HT1080 (cell line): ENCODE data around the gene SEC23B. TPM values are rescaled to one million over a fixed set of nuclear protein-coding genes. Genes with fewer than 3 reads are reported as not detected.
A peak's percentile ranks its signal among the peaks of the same experiment; 100 is the strongest.
"Not testable (repeated sequence)": the region's sequence is repeated elsewhere in the genome, so short reads cannot be mapped to it uniquely, and the experiment has no call there.

Source experiments
- DNase-seq: peaks from one replicate; pipeline ENCODE4 v3.0.0-alpha.2; 2015; ENCODE audit warnings: low read depth
- polyA plus RNA-seq, 2 experiments: library from polyadenylated mRNA; depleted of rRNA; stranded (reverse); fragments of >200 nt; gene quantifications; 2 replicates each; pipeline ENCODE4 v1.2.3, GENCODE V29; 2015
- total RNA-seq: library from RNA; depleted of rRNA; stranded (reverse); fragments of >200 nt; shearing (Covaris generic); gene quantifications from 2 replicates; pipeline ENCODE4 v1.2.3, GENCODE V29; 2014; rRNA removed

SEC23B gene
- total RNA-seq, result 84.6 and 95.2 TPM in 2 replicates
- 55.6 and 60.1 TPM in 2 replicates for polyA plus RNA-seq (2015; cell fraction: cytosol; rRNA removed)
- polyA plus RNA-seq (2015; cell fraction: nucleus; rRNA removed), result 95.5 and 107 TPM in 2 replicates

DNA sequence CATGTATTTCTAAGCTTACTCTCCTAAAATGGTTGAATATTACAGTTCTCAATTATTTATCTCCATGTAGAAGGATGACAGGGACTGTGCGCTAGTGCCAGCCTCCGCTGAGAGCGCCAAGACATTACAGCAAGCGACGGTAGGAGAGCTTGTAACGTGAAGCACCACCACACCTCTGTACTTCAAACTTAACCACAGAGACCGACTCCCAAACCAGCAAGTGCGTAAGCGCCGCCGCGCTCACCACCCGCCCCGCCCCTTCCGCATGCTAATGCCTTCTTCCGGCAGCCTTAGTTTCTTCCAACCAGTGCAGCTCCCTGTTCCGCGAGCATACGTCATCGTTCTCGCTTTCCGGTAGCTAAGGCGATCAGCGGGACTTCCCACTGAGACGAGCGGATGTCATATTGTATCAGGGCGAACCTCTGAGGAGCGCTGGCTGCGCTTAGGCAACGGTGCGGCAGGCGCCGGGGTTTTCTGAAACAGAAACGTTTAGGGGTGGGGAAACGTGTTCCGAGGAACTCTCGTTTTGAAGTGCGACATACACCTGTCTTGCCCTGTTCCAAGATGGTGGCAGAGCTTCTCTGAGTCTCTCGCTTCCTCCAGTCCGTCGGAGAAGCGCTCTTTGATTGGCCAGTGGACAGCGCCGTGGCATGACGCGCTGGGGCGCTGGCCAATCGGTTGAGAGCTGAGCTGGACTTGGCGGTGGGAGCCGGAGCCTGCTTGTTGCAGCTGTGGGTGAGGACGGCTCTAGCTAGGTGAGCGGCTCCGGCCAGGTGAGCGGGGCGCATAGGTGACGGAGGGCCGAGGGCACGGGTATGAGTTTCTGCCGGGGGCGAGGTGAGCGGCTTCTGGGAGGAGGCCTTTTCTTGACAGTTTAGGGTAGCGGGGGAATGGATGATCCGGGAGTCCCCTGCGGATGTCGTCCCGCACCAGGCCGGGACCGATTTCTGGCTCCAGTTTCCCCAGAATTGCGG lies at the start of gene SEC23B:
TSS of gene SEC23B (plus strand) at position 723 of the 974 bp plus-strand sequence. CDS start 2,896 bp downstream, outside the sequence.
- DNase-seq, result peak; percentile 97

DNA sequence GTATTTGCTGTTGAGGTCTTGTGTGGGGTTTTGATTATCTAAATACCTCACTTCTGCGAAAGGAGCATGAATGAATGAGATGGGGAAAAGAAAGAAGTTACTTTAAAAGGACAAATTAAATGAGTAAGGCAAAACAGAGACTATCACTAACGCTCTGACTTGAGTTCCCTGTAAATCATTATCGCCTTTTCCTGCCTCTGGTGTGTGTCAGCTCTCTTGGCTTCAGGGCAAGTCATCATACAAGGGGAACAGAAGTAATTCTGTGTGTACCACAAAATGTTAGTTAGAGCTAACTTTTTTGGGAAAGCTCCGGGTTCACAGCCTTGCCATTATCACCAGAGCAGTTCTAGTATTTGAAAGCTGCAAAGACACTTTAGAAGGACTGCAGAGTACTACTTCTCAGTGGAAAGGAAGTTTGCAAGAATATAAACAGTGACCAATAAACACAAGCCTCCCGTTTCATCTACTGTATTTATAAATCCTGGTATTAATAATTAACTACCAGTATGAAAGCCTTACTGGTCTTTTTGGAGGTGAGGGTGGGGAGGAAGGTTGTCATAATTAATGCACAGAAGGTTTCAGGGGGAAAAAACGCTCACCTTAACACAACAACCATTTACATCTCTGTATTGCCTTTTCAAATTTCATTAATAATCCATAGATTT lies 42.1 kb upstream of the SEC23B start:
- no peak for DNase-seq

DNA sequence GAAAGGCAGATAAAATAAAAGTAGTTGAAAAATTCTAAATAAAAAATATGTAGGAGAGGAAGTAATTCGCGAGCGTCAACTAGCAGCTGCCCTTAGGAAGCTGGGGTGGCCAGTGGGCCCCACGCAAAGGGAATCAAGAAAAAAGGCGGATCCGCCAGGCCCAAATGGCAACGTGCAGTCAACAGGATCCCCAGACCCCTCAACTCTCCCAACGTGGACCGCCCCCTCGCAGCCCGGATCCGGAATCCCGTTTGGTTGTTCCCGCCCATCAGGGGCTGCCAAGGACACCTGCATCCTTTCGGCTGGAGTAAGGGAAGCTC lies 41.2 kb upstream of the SEC23B start:
- DNase-seq, result no peak

DNA sequence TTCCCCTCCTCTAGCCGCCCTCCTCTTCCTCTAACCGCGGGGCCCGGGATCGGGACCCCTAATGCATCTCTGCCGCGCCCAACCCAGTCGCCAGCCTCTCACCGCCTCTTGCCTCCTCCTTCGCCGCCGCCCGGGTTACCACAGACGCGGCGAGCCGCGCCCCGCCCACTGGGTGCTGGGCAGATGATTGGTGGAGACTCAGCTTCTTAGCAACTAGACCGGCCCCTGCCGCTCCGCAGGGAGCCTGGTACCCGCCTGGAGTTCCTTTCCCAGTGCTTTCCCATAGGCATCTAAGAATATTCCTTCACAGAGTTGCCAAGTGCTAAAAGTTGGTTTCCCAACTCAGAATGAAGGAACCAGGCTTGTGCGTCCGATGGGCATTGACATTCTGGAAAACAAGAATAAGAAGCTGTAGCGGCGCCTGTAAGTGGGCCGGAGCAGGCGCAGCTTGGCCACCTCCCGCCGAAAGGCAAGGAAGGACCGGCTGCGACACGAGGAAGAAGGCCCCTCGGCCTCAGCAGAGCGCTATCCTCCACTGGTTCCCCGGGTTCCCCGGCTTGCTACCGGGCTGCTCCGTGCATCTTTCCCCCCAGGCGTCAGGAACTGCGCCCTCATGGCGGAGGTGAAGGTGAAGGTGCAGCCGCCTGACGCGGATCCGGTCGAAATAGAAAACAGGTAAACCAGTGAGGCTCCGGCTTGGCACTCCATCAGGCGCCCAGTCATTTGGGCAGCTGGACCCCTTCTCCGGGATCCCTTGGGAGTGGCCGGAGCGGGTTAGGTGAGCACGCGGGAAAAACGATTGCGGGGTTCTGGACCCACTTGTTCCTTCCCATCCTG lies 40.6 kb upstream of the SEC23B start, which contains the start of the genes DZANK1 and POLR3F:
TSS of gene DZANK1 (minus strand) at position 137 of the 837 bp plus-strand sequence. CDS start 1,672 bp downstream, outside the sequence.
TSS of gene POLR3F (plus strand) at position 497 of the 837 bp plus-strand sequence. CDS start at position 614, 117 bp downstream.
- DNase-seq, result peak; percentile 95

DNA sequence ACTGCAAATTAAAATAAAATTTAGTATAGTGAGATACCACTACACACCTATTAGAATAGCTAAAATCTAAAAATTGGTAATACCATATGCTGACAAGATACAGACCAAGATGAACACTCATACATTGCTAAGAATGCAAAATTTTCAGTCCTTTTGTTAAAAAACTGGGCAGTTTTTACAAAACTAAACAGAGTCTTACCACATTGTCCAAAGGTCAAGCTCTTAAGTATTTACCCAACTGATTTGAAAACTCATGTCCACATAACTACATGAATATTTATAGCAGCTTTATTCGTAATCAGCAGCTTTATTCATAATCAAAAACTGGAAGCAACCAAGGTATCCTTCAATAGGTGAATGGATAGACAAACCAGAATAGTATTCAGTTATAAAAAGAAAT lies 30.5 kb upstream of the SEC23B start:
- DNase-seq, result no peak

DNA sequence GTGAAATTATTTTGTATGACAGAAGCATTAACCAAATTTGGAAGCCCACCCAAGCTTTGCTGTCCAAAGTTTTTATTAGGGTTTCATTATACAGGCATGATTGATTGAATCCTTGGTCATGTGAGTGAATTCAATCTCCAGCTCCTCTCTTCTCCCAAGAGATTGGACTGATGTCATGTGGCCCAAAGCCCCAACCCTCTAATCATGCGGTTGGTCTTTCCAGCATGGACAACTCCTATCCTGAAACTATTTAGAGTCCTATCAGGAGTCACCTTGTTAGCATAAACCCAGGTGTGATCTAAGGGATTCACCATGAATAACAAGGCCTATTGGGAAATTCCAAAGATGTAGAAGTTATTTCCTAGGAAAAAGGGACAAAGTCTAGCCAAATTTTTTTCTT lies 29.9 kb upstream of the SEC23B start:
- no peak for DNase-seq

DNA sequence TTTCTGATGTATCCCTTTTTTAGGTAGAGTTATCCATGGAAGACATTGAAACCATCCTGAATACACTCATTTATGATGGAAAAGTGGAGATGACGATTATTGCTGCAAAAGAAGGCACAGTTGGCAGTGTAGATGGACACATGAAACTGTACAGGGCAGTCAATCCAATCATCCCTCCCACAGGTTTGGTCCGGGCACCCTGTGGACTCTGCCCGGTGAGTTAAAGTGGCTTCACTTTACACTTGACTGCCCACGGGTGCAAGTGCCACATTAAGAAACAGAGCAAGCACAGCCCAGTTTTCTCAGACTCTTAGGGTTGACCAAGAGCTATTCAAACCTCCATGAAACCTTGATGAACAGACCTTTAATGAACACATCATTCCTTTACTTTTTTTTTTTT lies 26.1 kb upstream of the SEC23B start:
- DNase-seq, result no peak

DNA sequence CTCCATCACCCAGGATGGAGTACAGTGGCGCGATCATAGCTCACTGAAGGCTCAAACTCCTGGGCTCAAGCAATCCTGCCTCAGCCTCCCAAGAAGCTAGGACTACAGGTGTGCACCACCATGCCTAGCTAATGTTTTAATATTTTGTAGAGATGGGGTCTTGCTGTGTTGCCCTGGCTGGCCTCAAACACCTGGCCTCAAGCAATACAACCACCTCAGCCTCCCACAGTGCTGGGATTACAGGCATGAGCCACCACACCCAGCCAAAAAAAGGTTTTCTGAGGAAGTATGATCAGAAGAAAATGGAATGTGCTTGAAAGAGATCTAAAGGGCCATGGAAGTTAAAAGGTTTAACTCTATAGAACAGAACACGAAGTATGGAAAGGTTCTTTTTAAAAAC lies 19.4 kb upstream of the SEC23B start:
- DNase-seq, result no peak

DNA sequence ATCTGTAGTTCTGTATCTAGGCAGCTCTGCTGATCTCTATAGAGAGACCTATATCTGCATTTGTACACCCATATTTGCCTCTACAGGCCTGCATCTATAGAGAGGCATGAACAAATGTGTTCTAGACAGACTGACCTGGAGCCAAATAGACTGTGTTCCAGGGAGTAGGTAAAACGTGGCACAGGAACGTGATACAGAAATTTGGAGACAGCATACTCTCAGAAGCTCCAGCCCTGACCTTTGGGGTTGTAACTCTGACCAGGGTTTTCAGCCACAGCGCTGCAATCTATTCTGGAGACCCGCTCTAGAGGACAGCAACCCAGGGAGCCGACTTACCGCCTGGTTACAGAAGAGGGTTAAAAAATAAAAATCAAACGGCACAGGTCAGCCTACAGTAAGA lies 11.7 kb upstream of the SEC23B start:
- no peak for DNase-seq

DNA sequence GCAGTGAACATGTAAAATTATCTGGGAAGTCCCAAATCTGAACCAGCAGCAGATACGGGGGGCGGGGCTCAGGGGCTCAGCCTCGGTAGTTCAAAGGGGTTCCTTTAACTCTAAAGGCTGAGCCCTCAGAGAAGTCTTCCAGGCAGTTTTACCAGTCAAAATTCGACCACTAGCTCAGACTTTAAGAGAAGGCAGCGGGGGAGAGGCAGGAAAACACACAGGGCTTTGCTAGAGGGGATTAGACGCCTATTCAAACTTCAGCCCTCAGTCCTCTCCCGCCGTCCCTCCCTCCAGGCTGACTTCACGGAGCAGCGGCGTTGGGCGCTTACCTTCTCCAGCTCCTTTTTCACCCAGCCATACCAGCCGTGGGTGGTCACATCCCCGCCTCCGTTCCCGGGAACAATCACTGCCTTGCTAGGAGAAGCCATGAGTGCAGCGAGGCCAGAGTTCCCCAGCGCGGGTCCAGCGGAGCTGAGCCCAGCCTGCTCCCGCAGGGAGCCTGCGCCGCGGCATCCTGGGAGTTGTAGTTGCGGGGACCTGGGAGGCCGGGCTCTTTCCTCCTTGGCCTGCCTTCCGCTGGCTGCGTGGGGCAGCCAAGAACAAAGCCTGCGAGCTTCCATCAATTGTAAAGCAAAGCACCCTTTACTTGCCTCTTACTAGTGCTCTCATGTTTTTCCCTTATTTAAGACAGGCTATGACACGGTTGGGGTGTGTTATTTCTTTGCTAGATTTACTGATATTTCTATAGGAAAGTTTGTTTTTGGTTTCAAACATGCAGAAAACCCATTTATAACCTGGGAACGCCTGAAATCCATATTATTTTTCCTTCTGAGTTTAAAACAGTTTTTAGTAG lies 10.8 kb upstream of the SEC23B start, which contains the start of gene RBBP9:
TSS of gene RBBP9 (minus strand) at position 486 of the 853 bp plus-strand sequence. CDS start at position 428, 58 bp downstream.
- peak; percentile 83 for DNase-seq

DNA sequence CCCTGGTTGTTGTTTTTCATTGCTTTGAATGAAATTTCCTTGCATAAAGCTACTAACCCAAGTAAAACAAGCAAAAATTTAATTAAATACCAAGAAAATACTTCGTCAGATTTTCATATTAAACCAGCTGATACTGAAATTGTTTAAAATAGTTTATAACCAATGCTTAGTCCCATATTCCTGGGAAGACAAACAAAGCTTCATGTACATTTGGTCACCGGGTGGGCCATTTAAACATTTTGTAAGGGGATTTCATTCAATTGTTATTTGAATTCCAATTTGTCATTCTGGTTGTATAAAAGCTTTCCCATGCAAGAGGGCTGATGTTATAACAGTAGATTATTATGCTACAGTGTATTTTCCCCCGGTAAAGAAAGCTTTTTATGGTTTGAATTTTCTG lies 10.1 kb upstream of the SEC23B start:
- no peak for DNase-seq

DNA sequence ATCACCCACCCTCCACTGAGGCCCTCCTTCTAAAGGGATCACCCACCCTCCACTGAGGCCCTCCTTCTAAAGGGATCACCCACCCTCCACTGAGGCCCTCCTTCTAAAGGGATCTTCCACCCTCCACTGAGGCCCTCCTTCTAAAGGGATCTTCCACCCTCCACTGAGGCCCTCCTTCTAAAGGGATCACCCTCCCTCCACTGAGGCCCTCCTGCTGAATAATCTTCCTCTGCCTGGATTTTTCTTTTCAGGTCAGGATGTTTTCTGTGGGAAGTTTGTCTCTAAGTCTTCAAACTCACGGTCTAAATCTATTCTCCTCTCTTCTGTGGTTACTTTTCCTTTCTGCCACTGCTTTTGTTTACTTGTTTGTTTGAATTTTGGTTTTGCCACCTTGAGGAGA lies 6.1 kb upstream of the SEC23B start:
- not testable (repeated sequence) for DNase-seq

DNA sequence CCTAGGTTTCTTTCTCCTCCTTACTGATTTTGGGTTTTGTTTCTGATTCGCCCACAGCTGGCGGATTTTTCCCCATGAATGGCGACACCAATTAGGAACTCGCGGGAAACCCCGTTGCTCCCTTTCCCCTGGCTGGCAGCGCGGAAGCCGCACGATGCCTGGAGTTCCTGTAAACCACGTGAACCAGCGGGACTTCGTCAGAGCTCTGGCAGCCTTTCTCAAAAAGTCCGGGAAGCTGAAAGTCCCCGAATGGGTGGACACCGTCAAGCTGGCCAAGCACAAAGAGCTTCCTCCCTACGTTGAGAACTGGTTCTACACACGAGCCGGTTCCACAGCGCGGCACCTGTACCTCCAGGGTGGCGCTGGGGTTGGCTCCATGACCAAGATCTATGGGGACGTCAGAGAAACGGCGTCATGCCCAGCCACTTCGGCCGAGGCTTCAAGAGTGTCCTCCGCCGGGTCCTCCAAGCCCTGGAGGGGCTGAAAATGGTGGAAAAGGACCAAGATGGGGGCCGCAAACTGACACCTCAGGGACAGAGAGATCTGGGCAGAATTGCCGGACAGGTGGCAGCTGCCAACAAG lies 3.2 kb upstream of the SEC23B start:
- no peak for DNase-seq

DNA sequence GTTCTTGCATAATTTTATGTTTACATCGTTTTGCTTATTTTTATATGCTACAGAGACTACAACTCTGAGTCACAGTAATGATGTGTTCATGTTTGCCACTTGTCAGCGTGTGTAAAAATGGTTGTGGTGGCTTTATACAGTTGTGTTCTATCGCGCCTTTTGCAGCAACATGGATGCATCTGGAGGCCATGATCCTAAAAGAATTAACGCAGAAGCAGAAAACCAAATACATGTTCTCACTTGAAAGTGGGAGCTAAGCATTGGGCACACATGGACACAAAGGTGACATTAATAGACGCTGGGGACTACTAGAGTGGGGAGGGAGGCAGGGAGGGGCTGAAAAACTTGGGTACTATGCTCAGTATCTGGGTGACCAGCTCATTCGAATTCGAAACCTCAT lies 996 bp upstream of the SEC23B start:
- DNase-seq, result no peak

DNA sequence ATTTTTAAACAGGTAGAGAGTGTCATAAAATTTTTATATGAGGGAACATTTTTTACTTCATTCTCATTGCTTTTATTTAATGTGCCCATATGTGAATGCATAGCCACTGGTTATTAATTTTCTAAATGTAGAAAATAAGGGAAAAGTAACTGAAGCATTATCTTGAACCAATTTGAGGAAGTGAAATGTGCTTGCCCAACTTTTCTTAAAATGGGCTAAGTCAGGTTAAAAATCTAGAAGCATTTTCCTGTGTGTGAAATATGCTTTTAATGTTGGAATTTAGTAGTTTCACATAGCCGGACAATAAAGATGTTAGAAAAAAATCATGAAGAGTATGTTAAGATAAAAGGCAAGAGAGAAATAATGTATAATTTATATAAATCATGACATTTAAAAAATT lies 3.8 kb downstream of the SEC23B start:
- no peak for DNase-seq

DNA sequence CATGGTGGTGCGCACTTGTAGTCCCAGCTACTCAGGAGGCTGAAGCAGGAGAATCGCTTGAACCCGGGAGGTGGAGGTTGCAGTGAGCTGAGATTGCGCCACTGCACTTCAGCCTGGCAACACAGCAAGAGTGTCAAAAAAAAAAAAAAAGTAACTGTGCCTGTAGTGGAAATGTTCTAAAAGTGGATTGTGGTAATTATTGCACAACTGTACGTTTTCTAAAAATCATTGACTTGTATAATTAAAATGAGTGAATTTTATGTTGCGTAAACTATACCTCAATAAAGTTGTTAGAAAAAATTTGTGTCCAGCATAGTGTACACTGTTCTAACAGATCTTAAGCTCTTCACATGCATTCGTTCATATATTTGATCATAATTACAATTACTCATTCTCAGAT lies 5.5 kb downstream of the SEC23B start:
- DNase-seq, result no peak

DNA sequence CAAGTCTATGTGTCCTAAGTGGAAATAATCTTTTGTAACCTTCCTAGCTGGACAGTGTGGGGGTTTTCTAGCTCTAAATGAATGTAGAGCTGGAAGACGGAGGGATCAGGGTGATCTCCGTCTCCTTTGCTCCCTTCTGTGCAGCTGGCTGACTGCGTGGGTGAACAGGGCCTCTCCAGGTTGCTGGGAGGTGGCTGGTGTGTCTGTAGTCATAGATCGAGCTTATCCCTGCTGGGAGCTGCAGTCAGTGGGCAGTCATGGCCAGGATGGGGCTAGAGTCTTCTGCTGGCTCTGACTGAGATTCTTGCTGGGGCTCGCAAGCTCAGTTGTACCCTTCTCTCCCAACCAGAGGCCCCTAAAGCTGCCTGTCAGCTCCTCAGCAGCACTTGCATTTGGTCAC lies 6.4 kb downstream of the SEC23B start:
- DNase-seq, result no peak

DNA sequence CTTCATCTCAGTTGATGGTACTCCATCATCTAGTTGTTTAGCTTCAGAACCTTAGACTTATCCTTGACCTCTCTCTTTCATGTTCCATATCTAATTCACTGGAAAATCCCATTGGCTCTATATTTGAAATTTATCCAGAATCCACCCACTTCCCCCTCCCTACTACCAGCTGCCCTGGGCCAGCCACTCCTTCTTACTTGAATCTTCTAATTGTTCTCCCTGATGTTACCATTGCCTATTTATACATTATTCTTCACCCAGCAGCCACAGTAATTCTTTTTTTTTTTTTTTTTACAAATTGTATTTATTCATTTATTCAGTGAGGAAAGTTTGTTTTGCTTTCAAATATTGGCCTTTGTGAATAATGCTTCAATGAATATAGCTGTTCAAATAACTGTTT lies 8.2 kb downstream of the SEC23B start:
- DNase-seq, result no peak

DNA sequence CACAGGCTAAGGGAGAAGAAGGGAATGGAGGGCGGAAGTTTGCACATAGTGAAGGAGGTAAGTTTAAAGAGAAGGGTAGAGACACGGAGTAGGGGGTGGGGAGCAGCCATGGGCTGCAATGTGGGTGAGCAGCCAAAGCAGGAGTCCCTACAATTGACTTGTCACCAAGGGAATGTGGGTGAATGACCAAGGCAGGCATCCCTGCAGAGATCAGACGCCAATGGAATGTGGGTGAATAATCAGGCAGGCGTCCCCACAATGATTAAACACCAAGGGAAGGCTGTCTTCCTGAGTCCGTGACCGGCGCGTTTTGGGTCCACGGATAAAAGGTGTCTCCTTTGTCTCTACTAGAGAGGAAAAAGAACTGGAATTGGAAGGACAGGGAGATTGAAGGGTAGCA lies 14.3 kb downstream of the SEC23B start:
- DNase-seq, result not testable (repeated sequence)

DNA sequence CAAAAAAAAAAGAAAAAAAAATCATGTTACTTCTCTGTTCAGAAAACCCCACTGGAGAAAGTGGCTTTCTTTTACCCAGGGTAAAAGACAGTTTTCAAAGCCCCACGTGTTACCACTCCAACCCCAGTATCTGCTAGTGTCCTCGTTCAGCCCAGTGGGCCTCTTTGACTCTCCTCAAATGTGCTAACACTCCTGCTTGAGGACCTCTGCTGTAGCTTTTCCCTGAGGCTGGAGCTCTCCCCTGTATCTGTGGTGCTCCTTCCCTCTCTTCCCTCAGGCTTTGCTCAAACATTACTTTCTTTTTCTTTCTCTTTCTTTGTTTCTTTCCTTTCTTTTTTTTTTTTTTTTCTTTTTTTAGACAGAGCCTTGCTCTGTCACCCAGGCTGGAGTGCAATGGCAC lies 15.3 kb downstream of the SEC23B start:
- no peak for DNase-seq
